K562 (cell line): Measurements from ENCODE around the gene LYPD4. TPM values are rescaled to one million over a fixed set of nuclear protein-coding genes. Genes with fewer than 3 reads are reported as not detected.

ENCODE experiments used
- ATAC-seq: fragments of 200-7000 bp; cut with Tn5 transposase; 3 replicates; pipeline ENCODE4 v1.9.1; 2020; ENCODE audit warnings: moderate library complexity
- BruUV-seq: library from RNA; stranded (reverse); fragments of 400-500 nt; replicated peaks from 2 replicates; lab custom pipeline; 2021; lab: Mats Ljungman, UMichigan
- CTCF ChIA-PET: fragments of 300-600 bp; formaldehyde crosslinking; extraction: SDS; loops from one replicate; lab custom pipeline; 2021; ENCODE audit warnings: low intra/inter-chr PET ratio; lab: Yijun Ruan, JAX
- POLR2A ChIA-PET: fragments of 300-600, 350-650 bp; sonication (Branson Sonifier 250); formaldehyde crosslinking; extraction: SDS; loops from one replicate; lab custom pipeline; 2021; ENCODE audit warnings: antibody characterized with exemption, inconsistent platforms; lab: Yijun Ruan, JAX
- DNase-seq, 4 experiments: peaks; one replicate each; pipeline versions ENCODE4 v3.0.0 to v3.0.0-alpha.2; 2011 to 2018; ENCODE audit warnings: low spot score in 3 of 4, mixed read lengths in 3 of 4; ENCODE audit errors: extremely low read depth in 1 of 4
- FAIRE-seq: peaks from 2 replicates; lab custom pipeline; 2011; peaks lifted over from hg19 to GRCh38; lab: Jason Lieb, UNC
- H2AFZ ChIP-seq: 2 replicates; pipeline ENCODE4 v1.6.0; 2011; ENCODE audit warnings: low read depth, low read length, control low read depth, inconsistent platforms
- H3K27ac ChIP-seq: fragments of 200-600 bp; 3 replicates; pipeline ENCODE4 v1.8.0; 2011; ENCODE audit warnings: low read depth, mild to moderate bottlenecking, control low read depth, inconsistent platforms, low read length, moderate library complexity, mixed read lengths; ENCODE audit errors: extremely low read depth
- H3K27me3 ChIP-seq, 2 experiments: fragments of 300-600 bp in 1 of 2; 2 replicates in 1 of 2; 3 replicates in 1 of 2; pipeline versions ENCODE4 v1.6.0 to v1.8.0; 2011; ENCODE audit warnings: inconsistent platforms in 2 of 2, low read length in 2 of 2, mild to moderate bottlenecking in 1 of 2, mixed read lengths in 1 of 2, moderate library complexity in 1 of 2; ENCODE audit not compliant: control insufficient read depth in 2 of 2, insufficient read depth in 2 of 2
- H3K36me3 ChIP-seq: fragments of 300-600 bp; 3 replicates; pipeline ENCODE4 v1.8.0; 2011; ENCODE audit warnings: mild to moderate bottlenecking, low read length, inconsistent platforms; ENCODE audit not compliant: control insufficient read depth, insufficient read depth
- H3K4me1 ChIP-seq, 2 experiments: fragments of 200-600 bp in 1 of 2; replicated peaks in 1 of 2; 2 replicates in 1 of 2; 3 replicates in 1 of 2; pipeline versions ENCODE4 v1.5.1 to v1.8.0; 2011; ENCODE audit warnings: inconsistent platforms in 2 of 2, low read length in 2 of 2, mild to moderate bottlenecking in 1 of 2, mixed read lengths in 1 of 2, moderate library complexity in 1 of 2; ENCODE audit not compliant: control insufficient read depth in 2 of 2, insufficient read depth in 2 of 2
- H3K4me2 ChIP-seq: 2 replicates; pipeline ENCODE4 v1.6.1; 2011; ENCODE audit warnings: low read length, control low read depth, inconsistent platforms, mixed read lengths; ENCODE audit not compliant: insufficient read depth
- H3K4me3 ChIP-seq: fragments of 200-600 bp; sonication (generic), shearing (Covaris generic); 2 replicates; pipeline ENCODE4 v1.5.1; 2016; ENCODE audit warnings: control low read depth, inconsistent platforms
- H3K79me2 ChIP-seq: fragments of 200-600 bp; 3 replicates; pipeline ENCODE4 v1.8.0; 2011; ENCODE audit warnings: low read length, inconsistent platforms; ENCODE audit not compliant: control insufficient read depth, insufficient read depth
- H3K9ac ChIP-seq, 2 experiments: 2 replicates each; pipeline versions ENCODE4 v1.6.0 to v1.6.1; 2011; ENCODE audit warnings: low read depth in 2 of 2, low read length in 2 of 2, control low read depth in 1 of 2, inconsistent platforms in 1 of 2, mild to moderate bottlenecking in 1 of 2, mixed read lengths in 1 of 2; ENCODE audit not compliant: insufficient read depth in 1 of 2
- H3K9me1 ChIP-seq: one replicate; pipeline ENCODE4 v1.6.0; 2011; ENCODE audit warnings: inconsistent platforms, mild to moderate bottlenecking, low read length, moderate library complexity; ENCODE audit not compliant: control insufficient read depth, insufficient read depth
- H3K9me3 ChIP-seq: replicated peaks from 2 replicates; pipeline ENCODE4 v1.5.1; 2011; ENCODE audit warnings: low read depth, low read length, inconsistent platforms; ENCODE audit not compliant: control insufficient read depth, insufficient read depth
- H4K20me1 ChIP-seq: replicated peaks from 2 replicates; pipeline ENCODE4 v1.6.1; 2011; ENCODE audit warnings: low read length, inconsistent platforms, mixed read lengths; ENCODE audit not compliant: control insufficient read depth, insufficient read depth
- CBX1 ChIP-seq: sonication (generic); IDR thresholded peaks from 2 replicates; pipeline ENCODE4 v1.6.1; 2016; ENCODE audit warnings: antibody characterized with exemption, low read depth, mild to moderate bottlenecking
- ESRRB ChIP-seq: fragments of 250-450 bp; sonication (Bioruptor Pico); IDR thresholded peaks from 2 replicates; pipeline ENCODE4 v1.5.0; 2020; ENCODE audit warnings: mild to moderate bottlenecking, moderate library complexity, borderline replicate concordance
- L3MBTL2 ChIP-seq: fragments of 450-650 bp; IDR thresholded peaks from 2 replicates; pipeline ENCODE4 v1.6.1; 2016; ENCODE audit warnings: mild to moderate bottlenecking, moderate library complexity
- ZC3H4 ChIP-seq: sonication (generic); formaldehyde crosslinking; IDR thresholded peaks from 2 replicates; pipeline ENCODE4 v1.9.0; 2021; ENCODE audit warnings: missing genetic modification reagents, borderline replicate concordance
- ZKSCAN8 ChIP-seq: fragments of 200-800 bp; sonication (Bioruptor generic); IDR thresholded peaks from 2 replicates; pipeline ENCODE4 v1.6.1; 2016; ENCODE audit warnings: missing genetic modification characterization, missing compliant biosample characterization
- ZNF830 ChIP-seq: fragments of 250-450 bp; sonication (Bioruptor Pico); IDR thresholded peaks from 2 replicates; pipeline ENCODE4 v1.5.0; 2021; ENCODE audit warnings: mild to moderate bottlenecking
- WGBS: fragments of 100-300 bp; shearing (Covaris generic); methylation state at CpG from one replicate; pipeline ENCODE4 v1.1.6; 2016; ENCODE audit warnings: low coverage, mixed read lengths; ENCODE audit not compliant: insufficient coverage; ENCODE audit errors: missing lambda C conversion rate; 5-methylcytosine and 5-hydroxymethylcytosine counted together
- in situ Hi-C: fragments of 300-500 bp; cut with MboI; formaldehyde crosslinking; loops from 4 replicates; pipeline ENCODE4 v1.15.0; 2018; ENCODE audit warnings: inconsistent platforms, mixed read lengths
- intact Hi-C: fragments of 100-400 bp; cut with micrococcal nuclease; formaldehyde crosslinking; loops from 2 replicates; pipeline ENCODE4 v1.14.2; 2022
- polyA plus RNA-seq, 8 experiments: library from polyadenylated mRNA; depleted of rRNA in 4 of 8; stranded (reverse) in 5 of 8; unstranded in 3 of 8; fragments of >200 nt; fragmentation: Nextera tagmentation in 2 of 8; fragmentation: Illumina TruSeq in 1 of 8; extraction: Ambion mirVana in 2 of 8; extraction: Trizol in 1 of 8; gene quantifications; 2 replicates each; pipeline versions ENCODE4 v1.2.1 to v1.2.3, GENCODE V29; 2011 to 2014; ENCODE audit warnings: inconsistent platforms in 1 of 8, missing spikeins in 1 of 8
- total RNA-seq, 7 experiments: library from RNA; depleted of rRNA in 6 of 7; stranded (reverse); fragments of >200 nt in 6 of 7; fragmentation: Illumina TruSeq in 2 of 7; extraction: Trizol in 2 of 7; gene quantifications; 2 replicates each; pipeline versions ENCODE4 v1.2.1 to v1.2.3, GENCODE V29; 2011 to 2021; ENCODE audit warnings: low replicate concordance in 1 of 7
- TF ChIP-seq, protein P1 (sequence below), 2 experiments: fragments of 450-650 bp; IDR thresholded peaks; 2 replicates each; pipeline ENCODE4 v1.6.1; 2016

Gene LYPD4
- total and polyA plus RNA-seq, 9 of the 15 experiments (the other 6 are each of a cell fraction or from before 2014, with no cell fraction given), result 0.11 TPM; not detected in 8

DNA sequence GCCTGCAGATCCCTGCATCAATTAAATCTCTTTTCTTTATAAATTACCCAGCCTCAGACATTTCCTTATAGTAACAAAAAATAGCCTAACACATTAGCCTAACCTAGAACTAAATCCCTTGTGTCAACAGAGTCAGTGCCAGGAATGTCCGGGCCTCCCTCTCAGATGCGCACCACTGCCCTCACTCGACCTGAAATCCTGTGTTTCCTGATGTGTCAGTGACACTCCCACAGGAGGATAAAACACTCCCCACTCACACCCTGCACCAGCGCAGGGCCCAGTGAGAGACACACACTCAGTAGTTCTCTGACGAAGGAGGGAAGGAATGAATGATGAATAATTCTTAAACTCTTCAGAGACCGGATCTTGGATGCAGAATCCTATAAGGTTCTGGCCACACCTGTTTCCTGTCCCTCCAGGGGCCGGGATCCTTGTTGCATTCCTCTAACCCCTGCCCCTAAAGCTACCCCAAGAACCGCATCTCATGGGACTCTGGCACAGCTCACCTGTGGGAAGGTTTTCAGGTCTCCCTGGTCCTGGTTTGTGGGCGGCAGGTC, 45.0 kb downstream of the LYPD4 start:
- POLR2A ChIA-PET, result no interaction called here
- H2AFZ ChIP-seq, result no peak overlapping the region
- no peak for TF ChIP-seq ESRRB (CRISPR knock-in tag)
- TF ChIP-seq L3MBTL2, result no peak
- TF ChIP-seq, protein P1, sequence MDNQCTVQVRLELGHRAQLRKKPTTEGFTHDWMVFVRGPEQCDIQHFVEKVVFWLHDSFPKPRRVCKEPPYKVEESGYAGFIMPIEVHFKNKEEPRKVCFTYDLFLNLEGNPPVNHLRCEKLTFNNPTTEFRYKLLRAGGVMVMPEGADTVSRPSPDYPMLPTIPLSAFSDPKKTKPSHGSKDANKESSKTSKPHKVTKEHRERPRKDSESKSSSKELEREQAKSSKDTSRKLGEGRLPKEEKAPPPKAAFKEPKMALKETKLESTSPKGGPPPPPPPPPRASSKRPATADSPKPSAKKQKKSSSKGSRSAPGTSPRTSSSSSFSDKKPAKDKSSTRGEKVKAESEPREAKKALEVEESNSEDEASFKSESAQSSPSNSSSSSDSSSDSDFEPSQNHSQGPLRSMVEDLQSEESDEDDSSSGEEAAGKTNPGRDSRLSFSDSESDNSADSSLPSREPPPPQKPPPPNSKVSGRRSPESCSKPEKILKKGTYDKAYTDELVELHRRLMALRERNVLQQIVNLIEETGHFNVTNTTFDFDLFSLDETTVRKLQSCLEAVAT (IDR thresholded peaks at IDR 0.05), result no peak
- no peak for TF ChIP-seq ZNF830 (CRISPR knock-in tag)
- no peak for TF ChIP-seq ZC3H4 (CRISPR knock-in tag)
- TF ChIP-seq ZKSCAN8 (CRISPR knock-in tag), result no peak
- no peak for TF ChIP-seq CBX1
- TF ChIP-seq, all 486 proteins: peak for 0
- Histone ChIP-seq H4K20me1 (no peaks in the 10 kb centered on the region), H3K27ac (no peak overlapping the region), H3K27me3 (peaks cover 4 to 25% of the 10 kb centered on the region in 2 experiments), H3K4me1 (no peaks in the 10 kb centered on the region), H3K4me3 (no peak overlapping the region), H3K9me3 (no peaks in the 10 kb centered on the region), H3K9ac (no peak overlapping the region), H3K9me1 (no peaks in the 10 kb centered on the region), H3K36me3 (no peaks in the 10 kb centered on the region), H3K79me2 (no peaks in the 10 kb centered on the region), H3K4me2 (no peak overlapping the region)
- CTCF ChIA-PET, result no interaction called here
- ATAC-seq, result no peak
- 7% methylated on average over 9 of the region's 9 CpGs for WGBS
- in situ Hi-C loops, result loop anchor here (10.0 kb wide), 1 partner anchor 155 kb away; the partner anchor contains the start of gene RABAC1
- BruUV-seq, result no TSS peak
- FAIRE-seq, result no peak
- no peak for DNase-seq
- intact Hi-C loops, result no loop called here
